A673 (cell line): ENCODE data around the gene ST6GALNAC2. TPM values are rescaled to one million over a fixed set of nuclear protein-coding genes. Genes with fewer than 3 reads are reported as not detected.

Source experiments
- BruUV-seq: library from RNA; stranded (reverse); fragments of 400-500 nt; replicated peaks from 2 replicates; lab custom pipeline; 2021; lab: Mats Ljungman, UMichigan
- CTCF ChIA-PET: fragments of 300-600 bp; sonication (Branson Sonifier 250); formaldehyde crosslinking; loops from one replicate; lab custom pipeline; 2022; ENCODE audit warnings: antibody characterized with exemption; lab: Charles Lee
- POLR2A ChIA-PET: fragments of 300-600 bp; sonication (Branson Sonifier 250); formaldehyde crosslinking; loops from one replicate; lab custom pipeline; 2022; ENCODE audit warnings: antibody characterized with exemption; ENCODE audit not compliant: low non-redundant PET; lab: Charles Lee
- DNase-seq: peaks from one replicate; pipeline ENCODE4 v3.0.0-alpha.2; 2015; ENCODE audit warnings: low spot score
- H3K27ac ChIP-seq: fragments of 200-600 bp; sonication (generic); 2 replicates; pipeline ENCODE4 v1.5.1; 2016; ENCODE audit warnings: mixed run types, low read depth, mild to moderate bottlenecking, mixed read lengths, antibody characterized with exemption, low read length; ENCODE audit not compliant: poor library complexity, severe bottlenecking
- H3K27me3 ChIP-seq: fragments of 200-600 bp; sonication (generic); replicated peaks from 2 replicates; pipeline ENCODE4 v1.6.1; 2017; ENCODE audit warnings: mixed run types, low read depth, mild to moderate bottlenecking, mixed read lengths, antibody characterized with exemption, low read length; ENCODE audit not compliant: insufficient read depth, poor library complexity
- H3K36me3 ChIP-seq: fragments of 200-600 bp; sonication (generic); 2 replicates; pipeline ENCODE4 v1.6.1; 2016; ENCODE audit warnings: mixed run types, mild to moderate bottlenecking, mixed read lengths, antibody characterized with exemption, low read length; ENCODE audit not compliant: insufficient read depth, poor library complexity, severe bottlenecking
- H3K4me1 ChIP-seq: fragments of 200-600 bp; sonication (generic); 2 replicates; pipeline ENCODE4 v1.6.1; 2017; ENCODE audit warnings: mixed run types, mild to moderate bottlenecking, mixed read lengths, antibody characterized with exemption, low read length; ENCODE audit not compliant: insufficient read depth, poor library complexity, severe bottlenecking
- H3K4me3 ChIP-seq: fragments of 200-600 bp; sonication (generic); 2 replicates; pipeline ENCODE4 v1.5.1; 2016; ENCODE audit warnings: low read depth, mixed run types, mild to moderate bottlenecking, mixed read lengths, low read length; ENCODE audit not compliant: poor library complexity, severe bottlenecking
- H3K9me3 ChIP-seq: fragments of 200-600 bp; sonication (generic); 2 replicates; pipeline ENCODE4 v1.6.1; 2016; ENCODE audit warnings: mixed run types, low read depth, mild to moderate bottlenecking, mixed read lengths, antibody characterized with exemption, low read length; ENCODE audit not compliant: poor library complexity, severe bottlenecking
- EZH2 ChIP-seq: fragments of 200-600 bp; sonication (generic); IDR thresholded peaks from 2 replicates; pipeline ENCODE4 v1.6.1; 2017; ENCODE audit warnings: borderline replicate concordance, low read depth, mild to moderate bottlenecking, mixed read lengths, antibody characterized with exemption, low read length; ENCODE audit not compliant: poor library complexity, severe bottlenecking
- intact Hi-C: fragments of 100-400 bp; cut with micrococcal nuclease; formaldehyde crosslinking; loops from one replicate; pipeline ENCODE4 v1.10.0; 2022; ENCODE audit not compliant: unreplicated experiment
- total RNA-seq: library from RNA; stranded (reverse); gene quantifications from 2 replicates; pipeline ENCODE4 v1.2.3, GENCODE V29; 2021
- TF ChIP-seq, protein P1 (sequence below): fragments of 300-800, 200-600 bp; sonication (generic); conservative IDR thresholded peaks from 2 replicates; pipeline ENCODE4 v1.5.1; 2017; ENCODE audit warnings: low read depth, mild to moderate bottlenecking, antibody characterized with exemption, low read length, moderate library complexity, mixed read lengths

Gene ST6GALNAC2
- total RNA-seq, 1 experiment from 2014 or later, result not detected

DNA sequence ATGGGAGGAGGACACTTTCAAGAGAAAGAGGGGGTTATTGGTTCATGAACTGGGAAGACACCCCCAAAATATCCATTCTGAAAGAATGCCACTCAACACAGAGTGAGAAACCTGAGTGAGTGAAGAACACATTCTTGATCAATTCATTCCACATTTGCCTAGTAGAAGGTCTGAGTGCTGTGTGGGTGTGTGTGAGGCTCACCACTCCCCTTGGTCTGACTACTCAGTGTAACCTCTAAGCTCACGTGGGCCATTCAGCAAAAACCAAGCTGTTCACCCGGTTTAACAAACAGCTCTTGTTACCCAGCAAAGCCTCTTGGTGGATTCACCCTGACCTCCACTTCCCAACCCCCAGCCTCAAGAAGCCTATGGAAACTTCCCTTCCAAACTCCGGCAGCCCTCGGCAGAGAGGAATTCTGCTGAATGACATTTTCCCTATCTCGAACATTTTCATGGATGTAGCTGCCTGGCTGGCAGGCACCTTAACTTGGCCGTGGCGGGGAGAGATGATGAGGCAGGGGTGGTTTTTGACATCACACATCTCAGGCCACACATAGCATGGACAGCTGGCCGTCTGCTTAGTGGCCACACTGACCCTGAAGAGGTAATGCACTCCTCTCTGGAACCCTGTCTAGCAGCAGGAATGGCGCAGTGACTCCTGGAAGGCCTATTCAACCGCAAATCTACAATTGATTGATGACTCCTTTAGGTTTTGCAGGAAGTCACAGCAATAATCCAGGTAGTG is 46.3 kb upstream of the ST6GALNAC2 start:
- no peaks in the 10 kb centered on the region for H3K9me3 ChIP-seq
- no peaks in the 10 kb centered on the region for H3K4me1 ChIP-seq
- intact Hi-C loops, result no loop called here
- no peak overlapping the region for H3K4me3 ChIP-seq
- ChIA-PET CTCF (interaction anchor here (1.5 kb wide), 1 partner anchor 8 kb away, joined by 3 read pairs; no protein-coding TSS in a partner anchor), POLR2A (no interaction called here)
- no peaks in the 10 kb centered on the region for H3K27me3 ChIP-seq
- DNase-seq, result no peak
- H3K27ac ChIP-seq, result no peak overlapping the region
- no peak for TF ChIP-seq EZH2
- TF ChIP-seq, protein P1, sequence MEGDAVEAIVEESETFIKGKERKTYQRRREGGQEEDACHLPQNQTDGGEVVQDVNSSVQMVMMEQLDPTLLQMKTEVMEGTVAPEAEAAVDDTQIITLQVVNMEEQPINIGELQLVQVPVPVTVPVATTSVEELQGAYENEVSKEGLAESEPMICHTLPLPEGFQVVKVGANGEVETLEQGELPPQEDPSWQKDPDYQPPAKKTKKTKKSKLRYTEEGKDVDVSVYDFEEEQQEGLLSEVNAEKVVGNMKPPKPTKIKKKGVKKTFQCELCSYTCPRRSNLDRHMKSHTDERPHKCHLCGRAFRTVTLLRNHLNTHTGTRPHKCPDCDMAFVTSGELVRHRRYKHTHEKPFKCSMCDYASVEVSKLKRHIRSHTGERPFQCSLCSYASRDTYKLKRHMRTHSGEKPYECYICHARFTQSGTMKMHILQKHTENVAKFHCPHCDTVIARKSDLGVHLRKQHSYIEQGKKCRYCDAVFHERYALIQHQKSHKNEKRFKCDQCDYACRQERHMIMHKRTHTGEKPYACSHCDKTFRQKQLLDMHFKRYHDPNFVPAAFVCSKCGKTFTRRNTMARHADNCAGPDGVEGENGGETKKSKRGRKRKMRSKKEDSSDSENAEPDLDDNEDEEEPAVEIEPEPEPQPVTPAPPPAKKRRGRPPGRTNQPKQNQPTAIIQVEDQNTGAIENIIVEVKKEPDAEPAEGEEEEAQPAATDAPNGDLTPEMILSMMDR, result no peak
- no TSS peak for BruUV-seq
- H3K36me3 ChIP-seq, result no peaks in the 10 kb centered on the region

DNA sequence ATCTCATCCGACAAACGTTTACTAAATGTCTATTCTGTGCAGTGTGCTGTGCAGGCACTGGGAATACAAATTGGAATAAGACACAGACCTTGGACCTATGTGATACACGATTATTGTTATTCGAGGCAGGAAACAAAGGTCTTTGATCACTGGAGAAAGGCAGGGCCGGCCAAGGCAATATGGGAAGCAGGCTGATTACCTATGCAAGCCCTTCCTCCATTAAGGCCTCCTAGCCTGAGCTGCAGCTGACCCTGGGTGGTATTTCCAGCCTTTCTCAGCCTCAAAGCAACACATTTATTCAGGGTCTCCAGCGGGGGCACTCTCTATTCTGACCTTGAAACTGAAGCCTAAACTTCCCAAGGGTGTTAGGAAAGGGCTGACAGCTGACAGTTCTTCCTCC is 44.5 kb upstream of the ST6GALNAC2 start:
- CTCF ChIA-PET, result no interaction called here
- intact Hi-C loops, result no loop called here
- no peak overlapping the region for H3K27ac ChIP-seq
- no TSS peak for BruUV-seq
- no peaks in the 10 kb centered on the region for H3K27me3 ChIP-seq
- TF ChIP-seq, protein P1, result no peak
- TF ChIP-seq EZH2, result no peak
- H3K4me3 ChIP-seq, result no peak overlapping the region
- H3K4me1 ChIP-seq, result no peaks in the 10 kb centered on the region
- no peaks in the 10 kb centered on the region for H3K36me3 ChIP-seq
- POLR2A ChIA-PET, result no interaction called here
- H3K9me3 ChIP-seq, result no peaks in the 10 kb centered on the region
- DNase-seq, result no peak

DNA sequence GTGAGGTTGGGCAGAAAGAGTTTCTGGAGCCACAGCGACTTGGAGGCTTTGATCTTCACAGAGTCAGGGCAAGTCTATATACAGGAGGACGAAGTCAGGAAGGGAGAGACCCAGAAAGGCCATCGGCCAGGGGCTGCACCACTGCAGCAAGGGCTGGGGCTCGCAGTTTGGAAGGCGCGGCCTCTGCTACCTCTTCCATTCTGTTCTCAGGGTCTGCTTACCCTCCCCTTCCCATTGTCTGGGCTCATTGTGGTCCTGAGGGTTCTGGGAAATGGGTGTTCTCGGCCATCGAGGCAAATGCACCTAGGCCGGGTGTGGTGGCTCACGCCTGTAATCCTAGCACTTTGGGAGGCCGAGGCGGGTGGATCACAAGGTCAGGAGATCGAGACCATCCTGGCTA is 41.9 kb upstream of the ST6GALNAC2 start:
- ChIA-PET CTCF (no interaction called here), POLR2A (no interaction called here)
- intact Hi-C loops, result no loop called here
- no peak overlapping the region for H3K4me3 ChIP-seq
- H3K9me3 ChIP-seq, result no peaks in the 10 kb centered on the region
- no peaks in the 10 kb centered on the region for H3K36me3 ChIP-seq
- no peak for TF ChIP-seq EZH2
- TF ChIP-seq, protein P1, result no peak
- BruUV-seq, result no TSS peak
- no peak for DNase-seq
- no peaks in the 10 kb centered on the region for H3K4me1 ChIP-seq
- H3K27ac ChIP-seq, result no peak overlapping the region
- H3K27me3 ChIP-seq, result no peaks in the 10 kb centered on the region
